ENCODE results near the gene SLC4A11. TPM values are rescaled to one million over a fixed set of nuclear protein-coding genes. Genes with fewer than 3 reads are reported as not detected.

The SLC4A11 gene
- polyA plus RNA-seq, 4 donors = 0.42 to 4.2 (median 2.1) TPM

DNA sequence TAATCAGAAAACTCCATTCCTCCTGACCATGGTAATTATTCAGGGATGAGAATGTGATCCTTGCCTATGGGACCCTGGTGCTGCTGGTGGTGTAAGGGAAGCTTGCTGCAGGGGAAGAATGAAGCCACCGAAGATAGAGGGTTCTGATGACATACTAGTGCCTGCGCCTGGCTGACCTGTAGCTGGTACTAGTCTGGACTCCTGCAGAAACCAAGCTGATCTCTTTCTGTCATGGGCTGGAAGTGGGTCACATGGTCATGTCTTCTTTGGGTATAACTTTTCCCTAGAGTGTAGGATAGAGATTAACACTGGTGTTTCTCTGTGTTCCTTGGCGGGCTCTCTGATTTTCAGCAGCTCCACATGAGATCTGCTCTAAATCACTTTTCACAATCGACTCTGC, 8.6 kb upstream of the SLC4A11 start:
- no peak for DNase-seq (ENCODE audit: low read depth in 4 of 4, low spot score in 3 of 4)

DNA sequence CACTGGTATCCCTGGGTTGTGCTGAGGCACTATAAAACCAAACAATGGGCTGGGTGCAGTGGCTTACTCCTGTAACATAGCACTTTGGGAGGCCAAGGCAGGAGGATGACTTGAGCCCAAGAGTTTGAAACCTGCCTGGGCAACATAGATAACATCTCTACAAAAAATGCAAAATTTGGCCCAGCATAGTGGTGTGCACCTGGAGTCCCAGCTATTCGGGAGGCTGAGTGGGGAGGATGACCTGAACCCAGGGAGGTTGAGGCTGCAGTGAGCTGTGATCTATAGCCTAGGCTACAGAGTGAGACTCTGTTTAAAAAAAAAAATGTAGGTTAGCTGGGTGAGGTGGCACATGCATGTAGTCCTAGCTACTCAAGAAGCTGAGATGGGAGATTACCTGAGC, 7.7 kb upstream of the SLC4A11 start:
- no peak for DNase-seq (ENCODE audit: low read depth in 4 of 4, low spot score in 3 of 4)

DNA sequence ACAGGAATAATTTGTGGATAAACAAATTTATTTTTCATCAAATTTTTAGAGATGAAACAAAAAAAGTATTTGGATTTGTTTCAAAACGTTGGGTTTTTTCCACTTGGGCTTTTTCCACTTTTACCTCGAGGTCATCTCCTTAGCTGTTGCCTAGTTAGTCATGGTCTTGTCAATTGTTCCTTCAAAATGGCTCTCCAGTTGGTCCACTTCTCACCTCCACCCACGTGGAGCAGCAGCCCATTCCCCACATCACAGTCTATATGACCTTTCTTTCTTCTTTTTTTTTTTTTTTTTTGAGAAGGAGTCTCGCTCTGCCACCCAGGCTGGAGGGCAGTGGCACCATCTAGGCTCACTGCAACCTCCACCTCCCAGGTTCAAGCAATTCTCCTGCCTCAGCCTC, 6.7 kb upstream of the SLC4A11 start:
- DNase-seq (ENCODE audit: low read depth in 4 of 4, low spot score in 3 of 4) = no peak

DNA sequence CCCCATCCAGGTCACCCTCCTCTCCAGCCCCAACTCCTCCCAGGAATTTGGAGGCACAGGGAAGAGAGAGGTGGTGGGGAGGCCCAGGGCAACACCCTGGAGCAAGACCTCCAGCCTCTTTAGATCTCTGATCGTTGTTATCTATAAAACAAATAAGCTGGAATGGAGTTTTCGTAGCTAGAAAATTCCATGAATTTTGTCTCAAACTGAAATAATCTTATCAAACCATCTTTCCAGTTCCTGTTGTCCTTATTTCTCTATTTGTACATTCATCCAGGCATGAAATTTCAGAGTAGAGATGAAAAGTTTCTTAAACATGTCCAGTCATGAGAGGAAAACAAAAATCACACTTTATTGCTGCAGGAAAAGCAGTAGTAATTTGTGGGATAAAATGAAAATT, 6.2 kb upstream of the SLC4A11 start:
- DNase-seq (ENCODE audit: low read depth in 4 of 4, low spot score in 3 of 4) = no peak

DNA sequence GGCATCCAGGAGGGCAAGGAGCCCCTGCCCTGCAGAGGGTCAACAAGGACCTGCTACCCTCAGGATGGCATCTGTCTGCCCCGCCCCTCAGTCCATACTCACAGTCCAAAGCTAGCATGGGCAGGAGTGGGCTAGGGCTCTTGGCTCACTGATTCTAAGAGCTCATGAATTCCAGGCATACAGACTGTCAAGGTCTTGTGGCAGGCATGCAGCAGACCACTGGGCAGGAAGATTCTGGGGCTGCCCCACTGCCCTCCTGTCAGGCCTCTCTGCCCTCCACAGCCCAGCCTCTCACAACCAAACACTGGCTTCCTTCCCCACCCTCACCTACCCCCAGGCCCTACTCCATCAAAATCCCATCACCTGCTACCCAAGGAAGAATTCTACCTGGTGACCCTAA, 5.6 kb upstream of the SLC4A11 start:
- no peak for DNase-seq (ENCODE audit: low read depth in 4 of 4, low spot score in 3 of 4)

DNA sequence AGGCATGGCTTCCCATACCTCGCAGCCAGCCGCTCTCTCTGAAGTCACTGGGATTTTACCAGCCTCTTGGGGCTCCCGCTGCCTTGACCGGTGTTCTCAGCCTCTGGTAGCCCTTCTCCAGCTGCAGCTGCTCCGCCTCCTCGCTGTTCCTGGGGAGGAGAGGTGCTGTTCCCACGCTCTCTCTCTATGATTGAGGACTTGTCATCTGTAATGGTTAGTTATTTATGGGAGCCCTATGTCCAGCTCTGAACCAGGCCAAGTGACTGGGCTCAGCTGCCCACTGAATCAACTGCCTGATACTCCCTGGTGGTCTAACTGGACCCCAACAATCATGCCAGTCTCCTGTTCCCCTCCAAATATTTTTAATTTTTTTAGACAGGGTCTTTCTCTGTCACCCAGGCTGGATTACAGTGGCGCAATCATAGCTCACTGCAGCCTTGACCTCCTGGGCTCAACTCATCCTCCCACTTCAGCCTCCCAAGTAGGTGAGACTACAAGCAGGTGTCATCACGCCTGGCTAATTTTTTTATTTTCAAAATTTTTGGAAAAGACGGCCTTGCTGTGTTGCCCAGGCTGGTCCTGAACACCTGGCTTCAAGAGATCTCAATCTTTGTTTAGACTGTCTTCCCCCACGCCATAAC, 4.8 kb upstream of the SLC4A11 start:
- no peak for DNase-seq (ENCODE audit: low read depth in 4 of 4, low spot score in 3 of 4)

DNA sequence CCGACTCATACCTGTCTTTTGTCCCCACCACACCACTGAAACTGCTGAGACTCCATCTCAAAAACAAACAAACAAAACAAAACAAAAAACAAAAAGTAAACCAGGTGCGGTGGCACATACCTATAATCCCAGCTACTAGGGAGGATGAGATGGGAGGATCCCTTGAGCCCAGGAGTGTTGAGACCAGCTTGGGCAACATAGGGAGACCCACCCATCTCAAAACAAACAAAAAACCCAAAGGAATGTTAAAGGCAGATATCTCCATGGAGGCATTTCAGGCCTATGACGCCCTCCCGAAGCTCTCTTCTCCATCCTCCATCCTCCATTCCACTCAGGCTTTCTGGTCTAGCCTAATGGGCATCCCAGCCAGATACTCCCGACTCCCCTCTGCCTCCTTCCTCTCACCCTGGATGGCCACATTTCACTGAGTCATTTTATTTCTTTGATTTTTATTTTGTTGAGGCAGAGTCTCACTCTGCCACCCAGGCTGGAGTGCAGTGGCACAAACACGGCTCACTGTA, 3.2 kb upstream of the SLC4A11 start:
- DNase-seq (ENCODE audit: low read depth in 4 of 4, low spot score in 3 of 4) = no peak

DNA sequence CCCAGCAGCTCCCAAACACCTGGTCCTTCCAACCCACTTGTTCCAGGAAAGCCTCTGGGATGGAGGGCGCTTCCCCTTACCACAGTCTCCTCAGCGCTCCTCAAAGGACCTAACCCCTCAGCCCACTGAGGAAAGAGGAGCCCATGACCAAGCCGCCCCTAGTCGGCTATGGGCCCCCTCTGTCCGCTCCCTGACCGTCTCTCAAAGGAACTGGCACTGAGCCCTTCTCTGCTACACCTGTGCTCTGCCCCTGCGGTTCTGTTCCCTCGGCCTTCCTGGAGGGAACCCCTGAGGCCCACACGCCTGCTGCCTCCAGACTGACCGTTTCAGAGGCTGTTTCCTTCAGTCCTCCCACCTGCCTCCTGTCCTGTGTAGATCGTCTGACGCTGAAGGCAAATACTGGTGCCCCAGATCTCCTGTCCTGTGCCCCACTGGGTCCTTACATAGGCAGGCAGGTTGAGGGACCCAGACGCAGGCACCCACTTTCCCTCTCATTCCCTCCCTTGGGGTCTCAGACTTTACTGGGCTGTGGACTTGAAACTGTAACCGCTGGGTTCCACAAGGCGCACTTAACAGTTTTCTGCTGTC, 1.9 kb upstream of the SLC4A11 start:
- no peak for DNase-seq (ENCODE audit: low read depth in 4 of 4, low spot score in 3 of 4)

DNA sequence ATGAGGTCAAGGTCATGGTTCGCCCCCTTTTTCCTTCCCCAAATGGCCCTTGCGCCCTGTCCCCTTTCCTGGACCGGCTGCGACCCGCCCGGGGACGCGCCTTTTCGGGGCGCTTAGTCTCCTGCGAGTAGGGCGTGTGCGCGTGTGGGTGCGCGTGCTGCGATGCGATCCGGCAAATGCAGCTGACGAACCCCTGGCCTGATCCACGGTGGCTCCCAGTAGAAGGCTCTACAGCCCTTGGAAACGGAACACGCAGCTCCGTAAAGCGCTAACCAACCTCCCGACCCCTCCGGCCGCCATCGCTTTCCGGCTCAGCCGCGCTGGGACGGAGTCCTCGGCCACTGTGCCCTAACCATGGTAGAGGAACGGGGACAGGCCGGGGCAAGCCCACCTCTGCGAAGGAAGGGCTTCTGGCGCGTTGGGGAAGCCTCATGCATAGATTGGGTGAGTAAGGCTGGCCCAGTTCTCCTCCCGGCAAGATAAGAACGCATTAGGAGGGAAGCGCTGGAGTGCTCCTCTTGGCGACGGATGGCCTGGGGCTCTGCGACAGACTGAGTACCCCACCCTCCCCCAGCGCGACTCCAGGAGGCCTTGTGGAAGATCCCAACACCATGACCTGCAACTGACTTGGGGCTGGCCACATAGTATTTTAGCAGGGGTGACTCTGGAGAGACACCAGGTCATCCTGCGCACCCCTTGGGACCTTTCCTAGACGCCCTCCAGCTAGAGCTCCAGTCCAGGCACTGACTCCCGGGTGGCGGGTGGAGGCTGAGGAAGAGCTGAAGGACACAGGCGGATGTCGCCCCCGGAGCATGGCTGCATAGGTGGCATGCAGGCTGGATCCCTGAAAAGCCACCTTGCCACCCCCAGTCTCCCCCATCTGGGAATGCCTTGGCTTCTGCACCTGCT, 1.1 kb upstream of the SLC4A11 start:
- no peak for DNase-seq (ENCODE audit: low read depth in 4 of 4, low spot score in 3 of 4)

DNA sequence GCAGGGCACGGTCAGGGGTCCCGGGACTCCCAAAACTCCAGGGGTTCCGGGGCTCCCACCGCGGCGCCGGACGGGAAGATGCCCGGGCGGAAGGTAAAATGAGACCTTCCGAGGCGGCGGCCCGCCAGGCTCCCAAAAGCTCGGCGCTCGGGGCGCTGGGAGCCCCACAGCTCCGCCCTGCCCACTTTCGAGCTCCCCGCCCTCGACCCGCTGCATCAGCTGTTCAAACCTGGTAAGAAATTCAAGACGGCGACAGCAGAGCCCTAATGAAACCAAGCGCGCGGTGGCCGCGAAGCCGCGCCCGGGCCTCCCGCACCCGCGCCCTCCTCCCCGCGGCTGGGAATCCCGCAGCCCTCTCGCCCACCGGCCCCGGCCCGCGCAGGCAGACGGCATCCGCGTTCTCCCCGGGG, 369 bp downstream of the SLC4A11 start:
- DNase-seq (ENCODE audit: low read depth in 4 of 4, low spot score in 3 of 4) = no peak

DNA sequence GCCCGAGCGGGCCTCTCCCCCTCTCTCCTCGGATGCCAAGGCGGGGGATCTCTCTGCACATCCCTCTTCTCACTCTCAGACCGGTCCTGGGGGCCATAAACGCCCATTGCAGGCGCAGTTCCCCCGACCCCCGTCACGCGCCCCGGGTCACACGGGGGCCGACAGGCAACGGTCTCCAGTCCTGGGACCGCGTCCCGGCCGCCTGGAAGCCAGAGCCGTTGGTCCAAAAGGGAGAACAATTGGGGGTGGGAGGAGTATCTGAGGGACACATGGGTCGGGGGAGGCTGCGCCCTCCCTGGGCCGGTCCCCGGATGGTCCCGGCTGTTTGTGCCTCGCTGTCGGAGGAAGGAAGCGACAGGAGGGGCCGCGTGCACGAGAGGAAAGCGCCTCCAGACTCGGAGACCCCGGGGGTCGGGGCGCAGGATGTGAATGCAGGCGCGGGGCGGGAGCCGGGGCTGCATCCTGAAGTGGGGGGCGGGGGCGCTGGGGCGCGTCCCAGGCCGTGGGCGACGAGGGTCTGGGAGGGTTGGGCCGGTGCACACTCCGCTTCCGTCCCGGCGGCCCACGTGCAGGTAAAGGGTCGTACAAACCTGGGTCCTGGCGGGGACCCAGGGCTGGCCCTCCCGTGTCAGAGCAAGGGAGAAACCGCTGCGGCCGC, 903 bp downstream of the SLC4A11 start:
- no peak for DNase-seq (ENCODE audit: low read depth in 4 of 4, low spot score in 3 of 4)

DNA sequence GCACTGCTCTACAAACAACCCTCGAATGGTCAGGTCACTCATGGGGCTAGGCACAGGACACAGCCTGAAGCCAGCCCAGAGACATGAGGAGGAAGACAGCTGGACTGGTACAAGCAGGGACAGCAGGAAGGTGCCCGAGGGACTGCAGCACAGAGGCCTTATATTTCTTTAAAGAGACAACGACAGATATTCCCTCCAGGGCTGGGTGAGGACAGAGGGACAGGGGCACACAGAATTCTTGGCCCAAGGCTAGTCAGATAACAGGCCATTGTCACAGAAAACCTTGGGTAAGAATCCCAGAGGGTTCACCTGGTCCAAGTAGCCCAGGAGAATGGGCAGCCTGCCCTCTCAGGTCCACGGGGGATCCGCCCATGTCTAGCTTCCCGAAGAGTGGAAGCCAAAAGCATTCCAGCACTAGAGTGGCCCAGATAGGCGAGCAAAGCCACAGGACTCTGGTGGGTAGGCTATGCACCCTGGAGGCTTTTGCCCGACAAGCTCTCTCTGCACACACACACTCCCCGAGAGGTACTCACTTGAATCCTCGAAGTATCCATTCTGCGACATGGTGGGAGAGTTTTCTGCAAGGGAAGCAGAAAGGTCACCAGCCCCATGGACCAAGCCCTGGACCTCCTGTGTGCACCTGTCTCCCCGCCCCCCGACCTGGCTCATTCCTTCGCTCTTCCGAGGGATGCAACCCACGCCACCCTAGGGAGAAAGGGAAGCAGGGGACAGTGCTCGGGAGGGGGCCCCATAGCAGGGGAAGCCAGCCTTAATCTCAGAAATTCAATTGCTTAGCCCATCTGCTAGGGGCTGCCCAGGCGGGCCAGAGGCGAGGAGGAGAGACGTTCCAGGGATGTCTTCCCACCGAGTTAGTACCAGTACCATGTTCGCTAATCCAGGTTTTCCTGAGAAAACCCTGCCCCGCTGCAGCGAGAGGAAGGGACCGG, 1.7 kb downstream of the SLC4A11 start:
- no peak for DNase-seq (ENCODE audit: low read depth in 4 of 4, low spot score in 3 of 4)

DNA sequence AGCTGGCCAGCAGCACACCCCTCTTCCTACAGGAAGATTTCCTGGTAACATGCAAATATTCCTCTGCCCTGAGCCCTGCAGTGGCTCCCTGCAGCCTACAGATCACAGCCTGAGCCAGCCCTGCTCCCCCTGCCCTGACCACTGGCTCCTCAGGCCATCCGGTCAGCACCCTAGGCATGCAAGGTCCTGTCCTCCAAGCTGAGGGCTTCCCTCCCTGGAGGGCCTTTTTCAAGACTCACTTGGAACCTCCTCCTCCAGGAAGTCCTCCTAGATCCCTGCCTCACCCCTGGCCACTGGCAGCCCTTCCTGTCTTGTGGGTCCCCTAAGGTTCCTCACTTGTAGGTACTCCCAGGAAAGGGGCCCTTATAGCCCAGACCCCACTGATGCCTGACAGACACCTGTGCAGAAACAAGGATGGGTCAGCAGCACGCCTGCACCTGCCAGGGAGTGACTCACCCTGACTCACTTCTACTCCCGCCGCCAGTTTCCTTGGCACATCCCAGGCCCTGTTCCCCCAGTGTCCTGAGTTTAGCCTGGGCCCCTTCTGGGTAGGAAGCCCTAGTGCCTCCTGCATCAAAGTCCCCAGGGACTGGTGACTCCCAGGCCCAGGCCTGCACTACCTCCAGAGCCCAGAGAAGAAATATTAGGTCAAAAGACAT, 3.2 kb downstream of the SLC4A11 start:
- DNase-seq (ENCODE audit: low read depth in 4 of 4, low spot score in 3 of 4) = no peak

DNA sequence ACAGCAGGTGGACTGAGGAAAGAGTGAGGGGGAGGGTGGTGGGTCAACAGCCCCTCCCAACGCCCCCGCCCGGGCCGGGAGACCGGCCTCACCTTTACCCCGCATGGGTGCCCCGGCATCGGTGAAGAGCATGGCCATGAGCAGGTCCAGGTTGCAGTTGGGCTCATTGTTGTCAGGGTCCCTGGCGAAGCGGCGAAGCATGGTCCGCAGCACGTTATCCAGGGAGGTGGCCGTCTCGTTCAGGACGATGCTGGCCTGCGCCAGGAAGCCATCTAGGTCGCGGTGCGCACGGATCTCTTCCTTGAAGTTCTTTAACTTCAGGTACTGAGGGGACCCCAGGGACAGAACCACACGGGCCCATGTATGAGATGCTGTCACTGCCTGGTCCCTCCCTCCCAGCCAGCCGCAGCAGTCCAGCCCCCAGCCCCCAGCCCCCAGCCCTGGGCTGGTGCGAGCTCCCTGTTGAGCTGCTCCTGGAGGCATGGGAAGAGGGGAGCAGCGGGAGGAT, 4.9 kb downstream of the SLC4A11 start:
- DNase-seq (ENCODE audit: low read depth in 4 of 4, low spot score in 3 of 4) = no peak

DNA sequence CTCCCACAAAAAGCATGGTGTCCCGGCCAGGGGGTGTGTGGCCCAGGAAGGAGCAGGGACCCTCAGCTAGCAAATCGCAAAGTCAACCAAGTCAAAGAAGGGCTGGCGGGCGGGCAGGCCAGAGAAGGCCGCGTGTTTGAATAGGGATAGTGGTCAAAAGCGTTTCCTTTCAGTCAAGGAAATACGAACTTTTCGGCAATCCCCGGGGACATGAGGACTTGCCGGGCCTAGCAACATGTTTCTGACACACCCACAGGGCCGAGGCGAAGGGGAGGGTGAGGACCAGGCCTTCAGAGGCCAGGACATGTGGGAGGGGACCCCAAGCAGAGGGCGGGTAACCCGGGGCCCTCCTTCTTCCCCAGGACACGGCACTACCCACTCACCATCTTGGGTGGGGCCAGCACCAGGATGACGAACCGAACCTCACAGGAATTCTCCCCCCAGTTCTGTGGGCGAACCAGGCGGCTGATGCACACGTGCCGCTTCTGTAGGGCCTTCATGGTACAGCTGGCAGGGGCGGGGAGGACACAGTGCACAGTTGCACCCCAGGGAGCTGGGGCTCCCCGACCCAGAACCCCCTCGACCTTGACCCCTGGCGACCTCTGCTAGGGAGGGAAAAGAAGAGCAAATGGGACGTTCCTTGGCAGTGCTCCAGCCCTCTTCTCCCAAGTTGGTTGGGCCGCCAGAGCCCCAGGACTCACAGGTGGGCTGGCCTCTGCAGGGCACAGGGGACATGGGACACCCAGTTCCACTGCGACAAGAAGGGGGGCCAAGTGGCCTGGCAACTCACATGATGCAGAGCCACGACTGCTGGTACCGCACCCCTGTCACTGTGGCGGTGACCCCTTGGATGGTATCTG, 5.6 kb downstream of the SLC4A11 start:
- no peak for DNase-seq (ENCODE audit: low read depth in 4 of 4, low spot score in 3 of 4)

DNA sequence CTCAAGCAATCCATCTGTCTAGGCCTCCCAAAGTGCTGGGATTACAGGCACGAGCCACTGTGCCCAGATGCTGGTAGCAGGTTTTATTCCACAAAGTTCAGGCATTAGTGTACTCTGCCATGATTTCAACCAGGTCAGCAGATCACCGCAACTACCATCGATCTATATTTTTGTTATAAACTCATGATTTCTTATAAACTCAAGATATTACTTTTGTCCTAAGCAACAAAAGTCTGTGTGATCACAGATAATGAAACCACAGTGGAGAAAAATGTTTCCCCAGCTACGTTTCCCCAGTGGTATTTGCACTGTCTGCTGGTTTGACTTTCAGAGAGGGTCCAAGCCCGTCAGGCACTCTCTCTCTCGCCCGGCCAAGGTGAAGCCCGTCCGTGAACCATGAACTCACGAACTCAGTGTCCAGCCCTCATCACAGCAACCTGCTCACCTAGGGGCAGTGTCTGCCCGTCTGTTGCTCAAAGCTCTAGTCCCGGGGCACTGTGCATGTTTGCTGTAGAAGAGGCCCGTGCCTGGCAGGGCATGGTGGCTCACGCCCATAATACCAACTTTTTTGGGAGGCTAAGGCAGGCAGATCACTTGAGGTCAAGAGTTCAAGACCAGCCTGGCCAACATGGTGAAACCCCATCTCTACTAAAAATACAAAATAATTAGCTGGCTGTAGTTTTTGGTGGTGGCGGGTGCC, 7.0 kb downstream of the SLC4A11 start:
- no peak for DNase-seq (ENCODE audit: low read depth in 4 of 4, low spot score in 3 of 4)

DNA sequence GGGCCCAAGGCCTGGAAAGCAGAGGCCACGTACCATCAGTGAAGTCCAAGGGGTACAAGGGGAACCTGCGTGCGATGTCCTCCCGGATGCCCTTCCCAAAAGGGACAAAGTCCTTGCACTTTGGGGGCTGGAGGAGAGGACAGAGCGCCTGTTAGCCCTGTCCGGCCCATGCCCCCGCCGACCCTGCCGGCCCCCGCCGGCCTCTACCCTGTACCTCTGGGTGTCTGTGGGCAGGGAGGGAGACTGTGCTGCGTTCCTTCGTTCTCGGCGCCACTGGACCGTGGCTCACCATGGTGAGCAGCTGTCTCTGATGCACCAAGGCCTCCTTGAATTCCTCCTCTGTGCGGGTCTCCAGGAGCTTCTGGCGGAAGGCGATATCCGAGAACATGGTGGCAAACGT, 7.9 kb downstream of the SLC4A11 start:
- DNase-seq (ENCODE audit: low read depth in 4 of 4, low spot score in 3 of 4) = no peak

DNA sequence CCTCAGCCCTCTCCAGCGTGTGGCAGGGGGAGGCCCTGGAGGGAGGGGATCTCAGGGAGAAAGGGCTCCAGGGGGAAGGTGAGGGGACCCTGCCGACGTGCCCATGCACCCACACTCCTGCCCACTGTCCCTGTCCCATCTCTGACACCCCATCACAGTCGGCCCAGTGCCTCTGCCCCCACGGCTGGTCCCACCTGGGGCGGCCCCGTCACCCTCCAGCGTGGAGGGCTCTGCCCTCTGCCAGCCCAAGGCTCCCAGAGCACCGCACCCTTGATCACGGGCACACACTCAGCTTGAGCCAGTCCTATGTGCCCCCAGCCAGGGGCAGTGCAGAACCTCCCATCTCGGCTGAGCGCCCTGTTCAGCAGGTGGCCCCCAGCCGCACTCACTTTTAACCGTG, 9.2 kb downstream of the SLC4A11 start:
- DNase-seq (ENCODE audit: low read depth in 4 of 4, low spot score in 3 of 4) = no peak
